ENCODE measurements around the gene KRTAP3-1. TPM values are rescaled to one million over a fixed set of nuclear protein-coding genes. Genes with fewer than 3 reads are reported as not detected.

KRTAP3-1 gene
- total and polyA plus RNA-seq, 2 donors (not counting 3 experiments of a cell fraction or from before 2014, with no cell fraction given): not detected

- BruUV-seq (replicated peaks): no TSS peak
- H3K36me3 ChIP-seq (ENCODE audit: control insufficient read depth in 2 of 2, extremely low read depth in 1 of 2, insufficient read depth in 2 of 2, low read length in 2 of 2): no peaks in the 10 kb centered on the region
- no peaks in the 10 kb centered on the region for H3K9me3 ChIP-seq (replicated peaks; ENCODE audit: control insufficient read depth, insufficient read depth, low read length)
- peaks cover 0 to 8% of the 10 kb centered on the region in 2 experiments for H3K27me3 ChIP-seq (ENCODE audit: control insufficient read depth in 2 of 2, insufficient read depth in 2 of 2, low read length in 2 of 2)
- POLR2A ChIA-PET: no interaction called here
- no peaks in the 10 kb centered on the region for H4K20me1 ChIP-seq (replicated peaks; ENCODE audit: control insufficient read depth, extremely low read depth, insufficient read depth, low read length)
- H3K79me2 ChIP-seq (ENCODE audit: control insufficient read depth, insufficient read depth, low read length): no peaks in the 10 kb centered on the region
- H3K9ac ChIP-seq (replicated peaks; ENCODE audit: extremely low read depth, insufficient read depth, low read length): no peak overlapping the region
- no peak for TF ChIP-seq MYC (IDR thresholded peaks at IDR 0.05; ENCODE audit: low read depth, low read length)
- no peak for TF ChIP-seq POLR2AphosphoS5 (IDR thresholded peaks at IDR 0.05; ENCODE audit: insufficient read depth, low read depth, low read length)
- intact Hi-C loops (cut with micrococcal nuclease): no loop called here
- dilution Hi-C loops (cut with MboI; ENCODE audit: extremely low pct_ligation_motif_present, low sequenced_read_pairs): no loop called here
- no peak for DNase-seq (ENCODE audit: low read depth, low spot score)
- H3K4me1 ChIP-seq (ENCODE audit: control insufficient read depth, extremely low read depth, insufficient read depth, low read length): no peaks in the 10 kb centered on the region
- H3K9me1 ChIP-seq (replicated peaks; ENCODE audit: control insufficient read depth, extremely low read depth, insufficient read depth, low read length): no peaks in the 10 kb centered on the region
- H3K4me3 ChIP-seq (replicated peaks in 1 of 3; ENCODE audit: insufficient read depth in 1 of 3, low read depth in 1 of 3, low read length in 3 of 3): no peak overlapping the region
- no peak for FAIRE-seq
- H2AFZ ChIP-seq (ENCODE audit: low read depth, low read length): no peak overlapping the region
- H3K27ac ChIP-seq (ENCODE audit: insufficient read depth, low read depth, low read length): no peak overlapping the region
- H3K4me2 ChIP-seq (ENCODE audit: insufficient read depth, low read length): no peak overlapping the region
- CTCF ChIA-PET: interaction anchor here (1.0 to 1.2 kb wide), 2 partner anchors 8 to 568 kb away, joined by 3 read pairs; no protein-coding TSS in a partner anchor
These were observed 28.3 kb downstream of the KRTAP3-1 start for GRCh38 chr17:40980596-40980995.

GRCh38 chr17:40980117-40980516, 28.8 kb downstream of the KRTAP3-1 start:
- no peaks in the 10 kb centered on the region for H3K36me3 ChIP-seq (ENCODE audit: control insufficient read depth in 2 of 2, extremely low read depth in 1 of 2, insufficient read depth in 2 of 2, low read length in 2 of 2)

More at GRCh38 chr17:40980117-40980516, 28.8 kb downstream of the KRTAP3-1 start:
- Histone ChIP-seq H4K20me1 (replicated peaks; ENCODE audit: control insufficient read depth, extremely low read depth, insufficient read depth, low read length) (no peaks in the 10 kb centered on the region), H3K4me1 (ENCODE audit: control insufficient read depth, extremely low read depth, insufficient read depth, low read length) (no peaks in the 10 kb centered on the region), H3K4me3 (replicated peaks in 1 of 3; ENCODE audit: insufficient read depth in 1 of 3, low read depth in 1 of 3, low read length in 3 of 3) (no peak overlapping the region), H3K9me3 (replicated peaks; ENCODE audit: control insufficient read depth, insufficient read depth, low read length) (no peaks in the 10 kb centered on the region), H3K79me2 (ENCODE audit: control insufficient read depth, insufficient read depth, low read length) (no peaks in the 10 kb centered on the region), H3K9ac (replicated peaks; ENCODE audit: extremely low read depth, insufficient read depth, low read length) (no peak overlapping the region), H3K27ac (ENCODE audit: insufficient read depth, low read depth, low read length) (no peak overlapping the region), H3K9me1 (replicated peaks; ENCODE audit: control insufficient read depth, extremely low read depth, insufficient read depth, low read length) (no peaks in the 10 kb centered on the region), H2AFZ (ENCODE audit: low read depth, low read length) (no peak overlapping the region), H3K27me3 (ENCODE audit: control insufficient read depth in 2 of 2, insufficient read depth in 2 of 2, low read length in 2 of 2) (peaks cover 0 to 8% of the 10 kb centered on the region in 2 experiments), H3K4me2 (ENCODE audit: insufficient read depth, low read length) (no peak overlapping the region)
- FAIRE-seq (no peak), DNase-seq (ENCODE audit: low read depth, low spot score) (no peak)
- ChIA-PET CTCF (interaction anchor here (1.0 to 1.2 kb wide), 2 partner anchors 8 to 568 kb away, joined by 3 read pairs; no protein-coding TSS in a partner anchor), POLR2A (no interaction called here)
- dilution Hi-C loops (cut with MboI; ENCODE audit: extremely low pct_ligation_motif_present, low sequenced_read_pairs) (no loop called here), intact Hi-C loops (cut with micrococcal nuclease) (no loop called here)
- no TSS peak for BruUV-seq (replicated peaks)
- no peak for TF ChIP-seq CTCF (IDR thresholded peaks at IDR 0.05; ENCODE audit: extremely low read depth in 1 of 2, insufficient read depth in 1 of 2, low read depth in 1 of 2, low read length in 2 of 2)
- no peak for TF ChIP-seq POLR2AphosphoS5 (IDR thresholded peaks at IDR 0.05; ENCODE audit: insufficient read depth, low read depth, low read length)
- TF ChIP-seq JUN (IDR thresholded peaks at IDR 0.05; ENCODE audit: borderline replicate concordance, insufficient read depth, insufficient read length, low read depth): no peak
- no peak for TF ChIP-seq FOS (IDR thresholded peaks at IDR 0.05; ENCODE audit: borderline replicate concordance, insufficient read depth, low read length)
- no peak for TF ChIP-seq MAX (IDR thresholded peaks at IDR 0.05; ENCODE audit: insufficient read depth, insufficient read length)
- TF ChIP-seq MYC (IDR thresholded peaks at IDR 0.05; ENCODE audit: low read depth, low read length): no peak
- no peak for TF ChIP-seq POLR2A (IDR thresholded peaks at IDR 0.05; ENCODE audit: low read depth, low read length)
- TF ChIP-seq GATA2 (IDR thresholded peaks at IDR 0.05; ENCODE audit: insufficient read depth, insufficient read length, low read depth, low read length): no peak
- TF ChIP-seq EZH2 (IDR thresholded peaks at IDR 0.05; ENCODE audit: borderline replicate concordance, low read depth, low read length, severe bottlenecking): no peak
